NCI-H748 (cell line): ENCODE data around the gene PDHX.
"Not testable (repeated sequence)": the region's sequence is repeated elsewhere in the genome, so short reads cannot be mapped to it uniquely, and the experiment has no call there.

Experiments
- DNase-seq: peaks from one replicate; lab custom pipeline; 2025; ENCODE audit not compliant: unreplicated experiment; lab: John Stamatoyannopoulos, UW

PDHX gene

DNA sequence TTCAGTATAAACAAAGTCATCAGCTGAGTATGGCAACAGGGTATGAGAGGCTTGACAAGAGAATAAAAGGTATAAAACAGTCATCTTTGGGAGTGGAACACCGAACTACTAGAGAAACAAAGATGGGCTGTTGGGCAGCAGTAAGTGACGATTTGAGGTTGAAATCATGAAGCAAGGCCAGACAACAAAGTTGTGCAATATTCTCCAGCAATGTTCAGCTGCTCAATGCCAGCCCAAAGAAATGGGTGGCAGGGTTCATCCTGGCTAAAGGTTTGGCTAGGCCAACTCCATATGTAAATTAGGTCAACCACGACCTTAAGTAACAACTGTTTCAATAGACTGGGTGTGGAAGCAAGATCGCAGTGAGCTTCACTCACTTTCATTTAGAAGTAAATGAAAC, 6.5 kb upstream of the PDHX start:
- DNase-seq: no peak

DNA sequence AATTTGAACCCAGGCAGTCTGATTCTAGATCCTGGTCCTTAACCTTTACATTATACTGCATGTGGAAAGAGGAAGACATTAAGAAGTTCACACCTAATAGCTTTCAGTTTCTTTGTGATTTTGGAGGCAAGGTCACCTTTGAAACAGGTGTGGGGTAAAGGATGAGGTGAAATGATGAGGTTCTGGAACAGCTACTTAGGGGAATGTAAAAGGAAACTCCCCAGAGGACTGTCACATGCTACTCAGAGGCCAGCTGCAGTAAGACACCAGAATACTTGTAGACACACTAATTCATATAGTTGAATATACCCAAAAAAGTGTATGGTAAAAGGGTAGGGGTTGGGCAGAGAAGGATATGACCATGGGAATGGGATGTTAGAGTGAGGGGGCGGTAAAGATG, 5.6 kb upstream of the PDHX start:
- DNase-seq: no peak

DNA sequence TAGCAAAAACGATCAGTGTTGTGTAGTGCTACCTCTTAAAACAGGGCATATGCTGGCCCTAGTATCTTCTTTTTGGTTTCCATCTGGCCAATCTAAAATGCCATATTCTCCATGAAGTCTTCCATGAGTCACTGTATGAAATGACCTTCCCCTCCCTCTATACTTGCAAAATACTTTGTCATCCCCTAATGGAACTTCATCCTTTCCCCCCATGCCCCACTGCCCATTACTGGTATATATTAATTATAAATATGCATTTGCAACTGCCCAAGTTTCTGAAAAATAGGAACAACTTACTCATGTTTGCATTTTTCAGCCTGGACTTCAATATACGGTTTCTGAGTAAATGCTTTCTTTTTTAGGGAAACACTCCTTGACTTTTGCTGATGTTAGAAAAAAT, 4.7 kb upstream of the PDHX start:
- DNase-seq: no peak

DNA sequence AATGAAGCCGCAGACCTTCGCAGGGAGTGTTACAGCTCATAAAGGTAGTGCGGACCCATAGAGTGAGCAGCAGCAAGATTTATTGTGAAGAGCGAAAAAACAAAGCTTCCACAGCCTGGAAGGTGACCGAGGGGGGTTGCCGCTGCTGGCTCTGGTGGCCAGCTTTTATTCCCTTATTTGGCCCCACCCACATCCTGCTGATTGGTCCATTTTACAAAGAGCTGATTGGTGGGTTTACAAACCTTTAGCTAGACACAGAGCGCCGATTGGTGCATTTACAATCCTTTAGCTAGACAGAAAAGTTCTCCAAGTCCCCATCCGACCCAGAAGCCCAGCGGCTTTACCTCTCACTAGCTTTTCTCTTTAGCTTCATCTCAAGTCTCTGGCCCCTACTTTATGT, 2.9 kb upstream of the PDHX start:
- not testable (repeated sequence) for DNase-seq

DNA sequence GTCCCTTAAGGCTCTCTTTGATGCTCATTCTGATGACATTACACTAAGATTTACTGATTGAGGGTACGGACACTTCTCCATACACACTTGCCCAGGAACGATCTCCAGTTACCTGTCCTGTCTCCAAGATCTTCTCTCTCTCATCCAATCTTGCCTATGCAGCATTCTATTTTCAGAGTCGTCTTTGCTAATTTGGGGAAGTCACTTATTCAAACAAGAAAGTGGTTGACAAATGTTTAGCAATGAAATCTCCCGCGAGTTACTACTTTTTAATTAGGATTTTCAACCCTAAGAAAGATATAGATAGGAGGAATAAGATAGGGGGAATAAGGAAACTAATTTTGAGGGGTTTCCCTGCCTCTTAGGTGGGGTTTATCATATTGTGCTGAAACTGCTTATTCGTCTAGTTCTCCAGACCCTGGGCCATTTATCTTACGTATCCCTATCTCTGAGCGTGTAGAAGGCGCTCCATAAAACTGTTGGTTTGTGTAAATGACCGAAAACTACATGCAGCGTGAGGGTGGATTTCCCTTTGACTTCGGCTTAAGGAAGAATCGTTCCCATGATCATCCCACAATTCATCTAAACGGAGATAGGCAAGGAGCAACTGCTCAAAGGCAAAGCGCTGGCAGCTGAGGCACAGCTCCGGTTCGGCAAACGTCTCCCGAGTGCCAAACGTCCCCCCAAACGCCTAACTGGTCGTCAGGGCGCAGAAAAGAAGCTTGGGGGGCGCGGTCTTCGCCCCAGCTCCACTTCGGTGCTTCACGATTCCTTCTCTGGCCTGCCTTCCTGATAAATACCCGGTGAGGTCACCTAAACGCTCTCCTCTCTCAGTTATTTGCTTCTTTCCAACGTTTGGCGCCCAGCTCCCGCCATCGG, 1.0 kb upstream of the PDHX start:
- peak; percentile 75 for DNase-seq

DNA sequence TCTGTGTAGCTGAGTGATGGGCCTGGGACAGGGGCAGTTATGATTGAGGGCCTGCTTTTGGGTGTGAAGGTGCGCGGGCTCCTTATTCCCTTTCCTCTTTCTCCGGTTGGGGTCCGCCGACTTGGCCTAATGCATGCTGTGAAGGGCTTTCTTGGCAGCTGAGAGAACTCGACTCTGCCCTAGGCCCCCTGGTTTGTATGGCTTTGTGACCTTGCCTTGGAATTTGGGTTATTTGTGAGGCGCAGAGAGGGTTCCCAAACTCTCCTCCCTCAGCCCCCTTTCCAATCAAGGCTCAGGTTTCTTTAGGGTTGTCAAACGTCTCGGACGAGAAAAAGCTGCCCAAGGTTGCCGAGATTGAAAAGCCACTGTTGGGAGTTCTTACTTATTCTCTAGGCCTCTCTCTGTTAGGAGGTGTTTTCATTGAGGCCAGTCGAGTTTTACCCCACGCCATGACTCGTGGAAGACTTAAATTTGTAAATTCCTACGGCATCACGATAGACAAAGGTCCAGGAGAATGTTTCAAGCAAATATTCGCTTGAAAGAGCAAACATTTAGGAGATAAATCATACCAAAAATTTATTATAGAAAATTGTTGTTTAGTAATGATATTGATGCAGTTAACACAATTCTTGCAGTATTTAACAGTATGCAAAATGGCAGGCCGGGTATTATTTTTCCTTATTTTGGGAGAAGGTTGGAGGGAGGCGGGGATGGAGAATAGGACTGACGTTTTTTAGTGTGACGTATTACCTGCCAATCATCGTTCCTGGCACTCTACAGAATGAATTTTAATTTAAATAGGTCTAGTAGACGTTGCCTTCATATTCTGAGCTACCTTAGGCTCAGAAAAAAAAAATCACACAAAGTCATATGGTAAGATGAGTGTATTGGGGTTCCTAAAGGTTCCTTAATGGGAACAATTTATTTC, 689 bp downstream of the PDHX start:
- peak; percentile 27 for DNase-seq

DNA sequence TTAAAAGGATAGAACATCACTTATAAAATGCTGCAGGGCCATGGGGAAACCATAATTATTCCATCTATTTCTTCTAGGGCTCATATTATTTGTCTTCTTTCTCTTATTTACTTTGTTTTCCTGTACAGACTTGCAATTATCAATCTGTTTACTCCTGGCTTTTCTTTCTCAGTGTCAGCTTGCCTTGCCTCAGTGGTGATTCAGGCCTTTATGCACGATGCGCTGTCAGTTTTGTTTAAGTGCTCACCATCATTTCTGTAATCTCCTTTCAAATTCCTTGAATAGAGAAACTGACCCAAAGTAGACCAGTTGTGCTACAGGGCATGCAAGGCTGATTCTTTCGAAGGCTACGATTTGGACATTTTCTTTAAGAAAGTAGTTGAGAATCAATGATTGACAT, 4.7 kb downstream of the PDHX start:
- no peak for DNase-seq

DNA sequence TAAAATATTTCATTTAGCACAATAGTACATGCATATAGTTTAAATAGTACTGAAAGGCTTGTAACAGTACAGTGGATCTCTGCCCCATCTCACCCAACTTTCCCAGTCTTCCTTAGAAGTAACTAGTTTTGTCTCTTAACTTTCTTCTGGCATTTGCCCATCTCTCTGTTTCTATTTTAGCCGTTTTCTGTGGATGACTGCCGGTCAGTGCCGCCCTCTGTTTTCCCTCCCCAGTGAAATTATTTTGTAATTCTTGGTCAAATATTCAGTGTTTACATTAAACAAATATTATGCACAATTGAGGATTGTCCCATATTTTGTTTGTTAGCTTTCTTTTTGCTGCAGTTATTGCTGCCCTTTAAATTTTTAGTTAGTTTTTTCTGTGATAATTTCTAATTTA, 8.3 kb downstream of the PDHX start:
- DNase-seq: no peak

DNA sequence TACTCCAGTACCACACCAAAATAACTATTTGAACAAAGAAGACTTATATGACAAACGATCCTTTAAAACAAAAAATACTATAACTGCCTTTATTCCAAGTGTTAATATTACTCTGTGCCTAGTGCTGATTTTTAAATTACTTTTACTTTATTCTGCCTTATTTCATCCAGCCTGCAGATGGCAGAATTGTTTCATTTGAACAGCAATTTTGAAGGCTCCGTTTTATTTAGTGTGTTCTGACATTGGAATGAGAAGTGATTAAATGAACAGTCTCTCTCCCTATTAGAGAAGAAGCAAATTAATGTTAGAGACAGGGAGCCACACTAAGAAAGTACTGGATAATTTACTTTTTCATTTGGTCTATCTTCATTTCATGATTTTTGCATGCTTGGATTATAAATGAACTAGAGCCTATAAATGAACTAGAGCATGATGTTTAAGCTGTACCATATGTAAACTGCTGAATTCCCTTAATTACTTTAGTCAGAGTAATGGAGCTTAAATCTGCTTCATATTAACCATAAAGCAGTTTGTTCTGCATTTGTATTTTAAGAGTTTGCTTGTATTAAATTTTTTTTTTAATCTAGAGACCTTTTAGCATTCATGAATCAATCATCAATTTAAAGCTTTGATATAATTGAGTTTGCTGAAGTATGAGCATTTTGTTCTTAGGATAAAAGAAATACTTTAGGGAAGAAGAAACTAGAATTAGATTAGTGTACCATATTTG, 9.8 kb downstream of the PDHX start:
- peak; percentile 67 for DNase-seq

DNA sequence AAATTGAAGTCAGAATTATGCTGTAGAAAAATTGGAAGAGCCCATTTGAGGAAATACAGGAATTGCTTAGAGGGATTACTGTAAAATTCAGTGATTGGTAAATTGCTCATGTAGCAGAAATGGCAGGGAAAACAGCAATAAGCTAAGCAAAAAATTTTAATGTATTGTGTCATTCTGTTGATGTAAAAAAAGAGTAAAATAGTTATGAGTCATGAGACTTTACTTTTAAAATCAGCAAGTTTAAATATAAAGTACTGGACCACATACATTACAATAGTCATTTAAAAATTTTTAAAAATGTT, 10.4 kb downstream of the PDHX start:
- no peak for DNase-seq

DNA sequence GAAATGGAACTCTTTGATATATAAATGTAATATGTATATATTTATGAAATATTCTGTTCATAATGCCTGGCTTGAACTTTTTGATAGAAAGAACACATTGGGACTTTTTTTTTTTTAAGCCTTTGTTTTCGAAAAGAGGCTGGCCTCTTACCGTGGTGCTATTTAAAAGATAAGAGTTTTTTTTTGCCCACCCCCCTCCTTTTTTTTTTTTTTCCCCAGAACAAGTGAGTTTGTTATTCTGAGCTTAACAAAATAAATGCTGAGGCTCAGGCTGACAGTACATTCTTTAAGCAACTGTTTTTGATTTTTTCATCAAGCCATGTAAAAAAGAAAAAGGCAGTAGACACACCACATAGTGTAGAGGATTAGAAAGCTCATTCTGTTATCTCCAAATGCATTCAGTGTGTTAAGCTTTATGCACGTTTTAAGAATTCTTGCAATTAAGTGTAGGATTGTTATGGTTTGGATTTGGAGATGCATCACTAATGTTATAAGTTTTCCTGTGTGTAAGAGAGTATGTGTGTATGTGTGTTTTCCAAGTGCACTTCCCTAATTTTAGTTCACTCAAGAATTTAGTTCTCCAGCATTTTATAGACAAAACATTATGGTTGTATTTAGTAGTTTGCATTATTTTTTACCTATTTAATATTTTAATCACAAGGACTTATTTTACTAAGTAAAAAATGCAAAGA, 12.0 kb downstream of the PDHX start:
- DNase-seq: no peak

DNA sequence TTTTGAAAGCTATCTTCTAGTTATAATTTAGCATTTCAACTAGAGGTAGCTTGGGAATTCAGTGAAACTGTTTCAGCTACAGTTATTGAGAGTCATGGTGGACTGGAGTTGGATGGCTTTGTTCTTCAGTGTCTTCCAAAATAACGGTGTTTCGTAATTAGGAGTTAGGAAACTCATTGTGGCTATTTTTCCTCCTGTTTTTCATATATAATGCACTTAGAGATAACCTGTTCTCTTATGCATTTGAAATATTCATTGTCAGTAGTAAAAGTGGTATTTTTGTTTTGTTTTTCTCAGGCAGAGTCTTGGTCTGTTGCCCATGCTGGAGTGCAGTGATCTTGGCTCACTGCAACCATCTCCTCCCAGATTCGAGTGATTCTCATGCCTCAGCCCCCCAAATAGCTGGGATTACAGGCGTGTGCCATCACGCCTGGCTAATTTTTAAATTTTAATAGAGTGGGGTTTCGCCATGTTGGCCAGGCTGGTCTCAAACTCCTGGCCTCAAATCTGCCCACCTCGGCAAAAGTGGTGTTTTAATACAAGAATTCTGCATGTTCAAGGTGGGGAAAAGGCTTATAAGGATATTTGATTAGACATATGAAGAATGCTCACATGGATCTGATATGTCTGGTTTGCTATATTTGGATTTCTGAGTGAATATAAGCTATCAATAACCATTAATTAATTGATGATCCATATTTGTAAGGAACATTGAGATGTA, 12.7 kb downstream of the PDHX start:
- DNase-seq: no peak

DNA sequence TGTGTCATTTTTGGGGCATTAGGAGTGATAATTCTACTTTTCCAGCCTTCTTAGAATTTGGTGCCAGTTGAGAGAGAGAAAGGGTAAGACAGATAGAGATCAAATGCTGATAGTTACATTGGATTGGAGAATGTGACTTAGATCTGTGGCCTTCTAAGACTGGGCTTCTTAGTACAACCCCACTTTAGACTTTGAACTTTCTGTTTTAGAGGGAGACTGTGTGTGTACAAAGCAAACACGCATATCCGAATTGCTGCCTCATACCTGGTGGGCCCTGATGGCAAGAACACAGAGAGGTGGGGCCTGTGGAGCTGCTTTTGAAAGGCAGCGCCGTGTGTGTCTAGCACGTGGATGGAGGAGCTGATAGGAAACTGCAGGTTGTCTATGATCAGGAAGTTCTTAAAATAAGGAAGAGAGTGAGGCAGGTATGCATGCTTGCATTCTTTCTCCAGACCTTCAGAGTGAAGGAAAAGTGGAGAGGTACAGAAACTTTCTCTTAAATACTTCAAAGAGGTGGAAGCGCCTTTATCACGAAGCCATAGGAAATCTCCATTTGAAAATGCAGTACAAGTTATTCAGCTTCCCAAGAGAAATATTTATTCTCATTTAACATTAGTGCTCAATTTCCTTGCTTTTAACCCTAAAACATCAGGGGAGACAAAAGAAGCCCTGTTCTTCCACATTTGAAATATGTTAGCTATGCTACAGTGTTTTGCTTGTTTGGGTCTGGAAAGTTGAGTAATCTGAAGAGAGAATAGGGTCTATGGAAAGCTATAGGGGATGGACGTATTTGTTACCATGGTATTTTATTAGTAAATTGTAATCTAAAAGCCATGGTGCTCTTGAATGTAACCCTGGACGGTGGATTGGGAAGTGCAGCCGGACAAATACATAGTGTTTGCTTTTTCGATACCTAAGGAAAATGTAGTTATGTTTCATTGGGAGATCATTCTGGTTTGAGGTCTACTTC, 13.7 kb downstream of the PDHX start:
- no peak for DNase-seq

DNA sequence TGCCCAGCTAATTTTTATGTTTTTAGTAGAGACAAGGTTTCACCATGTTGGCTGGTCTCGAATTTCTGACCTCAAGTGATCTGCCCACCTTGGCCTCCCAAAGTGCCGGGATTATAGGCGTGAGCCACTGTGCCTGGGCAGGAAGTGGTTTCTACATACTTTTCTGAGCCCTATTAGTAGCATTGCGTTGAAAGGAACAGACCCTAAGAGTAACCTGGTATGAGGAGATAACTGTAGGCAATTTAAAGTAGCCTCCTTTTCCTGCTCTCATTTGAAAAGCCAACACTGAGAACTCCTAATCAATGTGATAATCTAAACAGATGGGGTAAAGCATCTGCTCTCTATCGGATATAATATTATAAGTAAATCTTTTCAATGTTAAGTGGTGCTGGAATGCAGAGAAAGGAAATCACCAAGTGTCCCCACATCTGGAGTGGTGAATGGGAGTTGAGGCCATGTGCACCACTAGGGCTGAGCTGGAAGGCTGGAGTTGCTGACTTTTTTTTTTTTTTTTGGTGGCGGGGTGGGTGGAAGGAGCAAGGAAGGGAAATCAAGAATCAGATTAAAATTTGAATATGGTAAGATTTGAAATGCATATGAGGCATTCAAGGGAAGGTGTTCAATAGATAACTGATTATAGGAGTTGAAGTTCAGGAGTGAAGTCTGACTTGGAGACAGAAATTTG, 20.7 kb downstream of the PDHX start:
- no peak for DNase-seq

DNA sequence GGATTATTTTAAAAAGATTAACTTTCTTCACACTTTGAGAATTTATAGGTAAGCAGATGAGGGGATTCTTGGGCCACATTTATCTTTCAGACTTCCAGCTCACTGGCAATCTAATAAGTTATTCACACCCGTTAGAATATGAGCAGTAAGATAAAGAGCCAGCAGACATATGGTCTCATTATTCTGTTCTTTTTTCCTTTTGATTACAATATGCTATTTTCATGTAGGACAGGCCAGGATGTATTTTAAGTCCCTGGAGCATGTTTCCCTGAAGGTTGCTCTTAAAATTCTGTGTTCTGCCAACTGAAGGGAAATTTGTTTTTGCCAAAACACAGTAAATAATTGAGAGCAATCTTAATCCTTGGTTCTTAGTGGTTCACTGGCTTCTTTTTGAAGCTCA, 22.2 kb downstream of the PDHX start:
- DNase-seq: no peak

DNA sequence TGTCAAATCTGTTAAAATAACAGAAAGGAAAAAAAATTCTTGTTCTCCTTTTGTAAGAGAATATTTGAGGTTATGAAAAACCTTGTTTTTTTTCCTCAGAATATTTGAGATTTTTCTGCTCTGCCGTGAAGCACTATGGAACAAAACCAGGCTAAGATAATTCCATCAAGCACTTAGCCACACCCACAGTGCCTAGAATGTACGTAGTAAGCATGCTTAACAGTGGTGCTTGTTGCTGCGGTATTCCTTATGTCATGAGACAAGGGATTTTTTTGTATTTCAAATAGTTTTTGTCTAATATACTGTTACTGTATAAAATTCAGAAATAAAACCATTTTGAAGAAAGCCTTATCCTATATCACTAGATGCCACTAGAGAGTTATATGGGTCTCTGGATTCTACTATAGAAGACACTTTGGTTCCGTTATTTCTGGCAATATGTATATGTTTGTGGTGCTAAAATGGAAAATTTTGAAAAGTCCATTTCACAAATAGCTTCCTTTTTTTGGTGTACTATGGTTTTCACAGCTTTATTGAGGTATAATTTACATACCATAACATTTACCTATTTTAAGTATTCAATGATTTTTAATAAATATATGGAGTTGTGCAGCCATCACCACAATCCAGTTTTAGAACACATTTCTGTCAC, 23.7 kb downstream of the PDHX start:
- DNase-seq: no peak

DNA sequence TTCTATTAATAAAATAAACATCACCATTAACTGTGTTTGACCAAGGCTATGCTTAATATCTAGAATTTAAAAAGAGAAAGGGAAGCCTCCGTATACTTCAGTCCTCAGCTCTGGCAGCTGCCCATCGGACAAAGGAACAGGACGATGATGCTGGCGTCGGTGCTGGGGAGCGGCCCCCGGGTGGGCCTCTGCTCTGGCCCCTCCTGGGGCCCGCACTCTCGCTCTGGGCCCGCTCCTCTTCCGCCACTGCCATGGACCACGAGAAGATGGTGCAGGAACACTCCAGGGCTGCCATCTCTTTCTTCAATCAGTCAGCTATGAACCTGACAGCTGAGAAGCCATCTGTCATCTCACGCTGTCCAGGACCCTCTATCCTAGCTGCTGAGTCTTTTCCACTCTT, 25.3 kb downstream of the PDHX start:
- no peak for DNase-seq

DNA sequence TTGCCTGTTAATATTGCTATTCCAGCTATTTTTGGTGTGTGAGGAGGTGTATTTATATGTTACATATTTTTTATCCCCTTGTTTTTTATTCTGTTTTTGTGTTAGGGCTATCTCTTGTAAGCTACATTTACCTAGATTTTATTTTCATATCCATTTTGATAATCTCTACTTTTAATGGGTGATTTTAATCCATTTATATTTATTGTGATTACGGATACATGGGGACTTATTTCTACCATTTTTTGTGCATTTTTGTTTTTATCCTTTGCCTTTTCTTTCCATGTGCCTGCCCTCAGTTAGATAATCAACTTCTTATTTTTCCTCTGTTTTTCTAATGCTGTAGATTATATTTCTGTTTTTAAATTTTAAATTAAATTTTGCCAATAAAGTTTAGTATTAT, 28.3 kb downstream of the PDHX start:
- DNase-seq: no peak
